H1 (cell line): ENCODE results near the gene SCART1.

Source experiments
- BRCA1 ChIP-seq: IDR thresholded peaks from 2 replicates; pipeline ENCODE4 v1.6.1; 2012; ENCODE audit warnings: low read depth, low read length, improper control_type of control experiment
- CHD2 ChIP-seq: IDR thresholded peaks from 2 replicates; pipeline ENCODE4 v1.6.1; 2012; ENCODE audit warnings: low read length, improper control_type of control experiment
- CTCF ChIP-seq, 3 experiments: IDR thresholded peaks; 1 replicate in 2 of 3; 2 replicates in 1 of 3; pipeline versions ENCODE4 v1.5.1 to v1.6.1; 2011; ENCODE audit warnings: low read length in 3 of 3, mild to moderate bottlenecking in 3 of 3, inconsistent platforms in 2 of 3, low read depth in 1 of 3, moderate library complexity in 1 of 3; ENCODE audit not compliant: insufficient read depth in 1 of 3; ENCODE audit errors: control extremely low read depth in 1 of 3
- EZH2 ChIP-seq: fragments of 200-600 bp; sonication (generic); IDR thresholded peaks from 2 replicates; pipeline ENCODE4 v1.7.1; 2012; ENCODE audit warnings: low read depth, mild to moderate bottlenecking, moderate library complexity, low read length, inconsistent platforms; ENCODE audit not compliant: severe bottlenecking
- NRF1 ChIP-seq: IDR thresholded peaks from 2 replicates; pipeline ENCODE4 v1.6.1; 2011; ENCODE audit warnings: mild to moderate bottlenecking, low read depth, low read length, improper control_type of control experiment
- POLR2A ChIP-seq, 2 experiments: IDR thresholded peaks; 1 replicate in 1 of 2; 2 replicates in 1 of 2; pipeline ENCODE4 v1.6.1; 2011; ENCODE audit warnings: low read depth in 2 of 2, low read length in 2 of 2, mild to moderate bottlenecking in 2 of 2; ENCODE audit errors: control extremely low read depth in 1 of 2
- POLR2AphosphoS5 ChIP-seq: IDR thresholded peaks from 2 replicates; pipeline ENCODE4 v1.6.1; 2011; ENCODE audit warnings: low read depth, low read length
- POU5F1 ChIP-seq: IDR thresholded peaks from 2 replicates; pipeline ENCODE4 v1.6.1; 2011; ENCODE audit warnings: low read depth, mild to moderate bottlenecking, low read length, moderate library complexity
- RBBP5 ChIP-seq: IDR thresholded peaks from 2 replicates; pipeline ENCODE4 v1.7.1; 2012; ENCODE audit warnings: low read depth, mild to moderate bottlenecking, inconsistent platforms, low read length, moderate library complexity, borderline replicate concordance
- SP1 ChIP-seq: IDR thresholded peaks from 2 replicates; pipeline ENCODE4 v1.6.1; 2011; ENCODE audit warnings: low read depth, low read length
- TAF7 ChIP-seq: optimal IDR thresholded peaks from 2 replicates; pipeline ENCODE3; 2011; ENCODE audit warnings: low read depth, mild to moderate bottlenecking, inconsistent platforms, low read length, moderate library complexity, borderline replicate concordance

- no peak for TF ChIP-seq BRCA1
- no peak for TF ChIP-seq POU5F1
- no peak for TF ChIP-seq POLR2AphosphoS5
- TF ChIP-seq CTCF (IDR thresholded peaks at IDR 0.05; ENCODE audit: control extremely low read depth in 1 of 3, insufficient read depth in 1 of 3, low read depth in 1 of 3, low read length in 3 of 3): no peak
- no peak for TF ChIP-seq RBBP5
- TF ChIP-seq SP1: no peak
- TF ChIP-seq NRF1: no peak
- TF ChIP-seq CHD2: no peak
- no peak for TF ChIP-seq EZH2
- no peak for TF ChIP-seq POLR2A (IDR thresholded peaks at IDR 0.05; ENCODE audit: control extremely low read depth in 1 of 2, low read depth in 2 of 2, low read length in 2 of 2)
- no peak for TF ChIP-seq TAF7
These were observed 6.5 kb downstream of the SCART1 start for GRCh38 chr10:133460208-133460769.
